ENCODE measurements around the gene SH3RF3. TPM values are rescaled to one million over a fixed set of nuclear protein-coding genes. Genes with fewer than 3 reads are reported as not detected.

Gene SH3RF3
- total RNA-seq, 1 experiment from 2014 or later, result 1.0 TPM

- no peak for TF ChIP-seq PRRX2 (CRISPR knock-in tag; IDR thresholded peaks at IDR 0.05)
- TF ChIP-seq, protein P1, sequence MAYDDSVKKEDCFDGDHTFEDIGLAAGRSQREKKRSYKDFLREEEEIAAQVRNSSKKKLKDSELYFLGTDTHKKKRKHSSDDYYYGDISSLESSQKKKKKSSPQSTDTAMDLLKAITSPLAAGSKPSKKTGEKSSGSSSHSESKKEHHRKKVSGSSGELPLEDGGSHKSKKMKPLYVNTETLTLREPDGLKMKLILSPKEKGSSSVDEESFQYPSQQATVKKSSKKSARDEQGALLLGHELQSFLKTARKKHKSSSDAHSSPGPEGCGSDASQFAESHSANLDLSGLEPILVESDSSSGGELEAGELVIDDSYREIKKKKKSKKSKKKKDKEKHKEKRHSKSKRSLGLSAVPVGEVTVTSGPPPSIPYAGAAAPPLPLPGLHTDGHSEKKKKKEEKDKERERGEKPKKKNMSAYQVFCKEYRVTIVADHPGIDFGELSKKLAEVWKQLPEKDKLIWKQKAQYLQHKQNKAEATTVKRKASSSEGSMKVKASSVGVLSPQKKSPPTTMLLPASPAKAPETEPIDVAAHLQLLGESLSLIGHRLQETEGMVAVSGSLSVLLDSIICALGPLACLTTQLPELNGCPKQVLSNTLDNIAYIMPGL (CRISPR knock-in tag; IDR thresholded peaks at IDR 0.05), result no peak
- no peak for TF ChIP-seq CBFB (CRISPR knock-in tag; IDR thresholded peaks at IDR 0.05; ENCODE audit: low read depth)
- TF ChIP-seq CREM (CRISPR knock-in tag; IDR thresholded peaks at IDR 0.05), result no peak
- TF ChIP-seq, protein P2, sequence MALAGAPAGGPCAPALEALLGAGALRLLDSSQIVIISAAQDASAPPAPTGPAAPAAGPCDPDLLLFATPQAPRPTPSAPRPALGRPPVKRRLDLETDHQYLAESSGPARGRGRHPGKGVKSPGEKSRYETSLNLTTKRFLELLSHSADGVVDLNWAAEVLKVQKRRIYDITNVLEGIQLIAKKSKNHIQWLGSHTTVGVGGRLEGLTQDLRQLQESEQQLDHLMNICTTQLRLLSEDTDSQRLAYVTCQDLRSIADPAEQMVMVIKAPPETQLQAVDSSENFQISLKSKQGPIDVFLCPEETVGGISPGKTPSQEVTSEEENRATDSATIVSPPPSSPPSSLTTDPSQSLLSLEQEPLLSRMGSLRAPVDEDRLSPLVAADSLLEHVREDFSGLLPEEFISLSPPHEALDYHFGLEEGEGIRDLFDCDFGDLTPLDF (CRISPR knock-in tag; IDR thresholded peaks at IDR 0.05), result no peak
- TF ChIP-seq TEAD4 (CRISPR knock-in tag; IDR thresholded peaks at IDR 0.05), result no peak
- no peak for TF ChIP-seq ESRRA (CRISPR knock-in tag; IDR thresholded peaks at IDR 0.05; ENCODE audit: borderline replicate concordance)
- TF ChIP-seq ZNF396 (CRISPR knock-in tag; IDR thresholded peaks at IDR 0.05; ENCODE audit: borderline replicate concordance), result no peak
- no peak for TF ChIP-seq ERG (CRISPR knock-in tag; IDR thresholded peaks at IDR 0.05)
- no peak for TF ChIP-seq ZNF671 (CRISPR knock-in tag; IDR thresholded peaks at IDR 0.05)
Observed at GRCh38 chr2:109478906-109479493, 350.0 kb downstream of the SH3RF3 start (continued).

DNA sequence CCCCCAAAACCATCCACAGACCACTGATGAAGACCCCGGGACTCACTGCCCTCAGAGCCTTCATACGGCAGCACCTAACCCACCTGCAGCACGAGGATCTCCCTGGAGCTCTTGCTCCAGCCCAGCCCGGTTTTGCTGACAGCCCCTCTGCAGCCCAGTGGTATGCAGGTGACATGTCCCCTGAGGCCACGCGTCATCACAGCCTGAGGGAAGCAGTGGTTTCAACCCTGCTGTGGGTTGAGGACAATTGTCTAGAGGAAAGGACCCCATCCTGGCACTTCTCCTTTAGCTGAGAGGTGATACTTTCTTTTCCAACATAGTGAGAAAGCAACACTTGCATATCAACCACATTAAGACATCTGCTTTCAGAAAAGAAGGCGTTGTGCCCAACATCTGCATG lies 350.8 kb downstream of the SH3RF3 start:
- H3K4me1 Mint-ChIP-seq, result no peaks in the 10 kb centered on the region
- no peak overlapping the region for H3K27ac Mint-ChIP-seq
- POLR2A ChIA-PET, result no interaction called here
- CTCF ChIA-PET, result no interaction called here
- H3K4me3 Mint-ChIP-seq, result no peak overlapping the region
- no peaks in the 10 kb centered on the region for H3K27me3 Mint-ChIP-seq (ENCODE audit: low read depth)
- H3K36me3 Mint-ChIP-seq, result no peaks in the 10 kb centered on the region
- DNase-seq (ENCODE audit: low spot score) (no peak), ATAC-seq (no peak)
- no peaks in the 10 kb centered on the region for H3K9me3 Mint-ChIP-seq
- no peak for TF ChIP-seq FOXK1 (CRISPR knock-in tag; IDR thresholded peaks at IDR 0.05)
- TF ChIP-seq TP53 (CRISPR knock-in tag; IDR thresholded peaks at IDR 0.05), result no peak
- TF ChIP-seq, protein P3, sequence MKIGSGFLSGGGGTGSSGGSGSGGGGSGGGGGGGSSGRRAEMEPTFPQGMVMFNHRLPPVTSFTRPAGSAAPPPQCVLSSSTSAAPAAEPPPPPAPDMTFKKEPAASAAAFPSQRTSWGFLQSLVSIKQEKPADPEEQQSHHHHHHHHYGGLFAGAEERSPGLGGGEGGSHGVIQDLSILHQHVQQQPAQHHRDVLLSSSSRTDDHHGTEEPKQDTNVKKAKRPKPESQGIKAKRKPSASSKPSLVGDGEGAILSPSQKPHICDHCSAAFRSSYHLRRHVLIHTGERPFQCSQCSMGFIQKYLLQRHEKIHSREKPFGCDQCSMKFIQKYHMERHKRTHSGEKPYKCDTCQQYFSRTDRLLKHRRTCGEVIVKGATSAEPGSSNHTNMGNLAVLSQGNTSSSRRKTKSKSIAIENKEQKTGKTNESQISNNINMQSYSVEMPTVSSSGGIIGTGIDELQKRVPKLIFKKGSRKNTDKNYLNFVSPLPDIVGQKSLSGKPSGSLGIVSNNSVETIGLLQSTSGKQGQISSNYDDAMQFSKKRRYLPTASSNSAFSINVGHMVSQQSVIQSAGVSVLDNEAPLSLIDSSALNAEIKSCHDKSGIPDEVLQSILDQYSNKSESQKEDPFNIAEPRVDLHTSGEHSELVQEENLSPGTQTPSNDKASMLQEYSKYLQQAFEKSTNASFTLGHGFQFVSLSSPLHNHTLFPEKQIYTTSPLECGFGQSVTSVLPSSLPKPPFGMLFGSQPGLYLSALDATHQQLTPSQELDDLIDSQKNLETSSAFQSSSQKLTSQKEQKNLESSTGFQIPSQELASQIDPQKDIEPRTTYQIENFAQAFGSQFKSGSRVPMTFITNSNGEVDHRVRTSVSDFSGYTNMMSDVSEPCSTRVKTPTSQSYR (CRISPR knock-in tag; IDR thresholded peaks at IDR 0.05), result no peak
- TF ChIP-seq ZNF317 (CRISPR knock-in tag; IDR thresholded peaks at IDR 0.05; ENCODE audit: borderline replicate concordance, low read depth), result no peak
- TF ChIP-seq CREM (CRISPR knock-in tag; IDR thresholded peaks at IDR 0.05), result no peak
- TF ChIP-seq, protein P4, sequence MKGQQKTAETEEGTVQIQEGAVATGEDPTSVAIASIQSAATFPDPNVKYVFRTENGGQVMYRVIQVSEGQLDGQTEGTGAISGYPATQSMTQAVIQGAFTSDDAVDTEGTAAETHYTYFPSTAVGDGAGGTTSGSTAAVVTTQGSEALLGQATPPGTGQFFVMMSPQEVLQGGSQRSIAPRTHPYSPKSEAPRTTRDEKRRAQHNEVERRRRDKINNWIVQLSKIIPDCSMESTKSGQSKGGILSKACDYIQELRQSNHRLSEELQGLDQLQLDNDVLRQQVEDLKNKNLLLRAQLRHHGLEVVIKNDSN (CRISPR knock-in tag; IDR thresholded peaks at IDR 0.05), result no peak
- no peak for TF ChIP-seq ZNF671 (CRISPR knock-in tag; IDR thresholded peaks at IDR 0.05)
- no peak for TF ChIP-seq ERG (CRISPR knock-in tag; IDR thresholded peaks at IDR 0.05)
- TF ChIP-seq CBFB (CRISPR knock-in tag; IDR thresholded peaks at IDR 0.05; ENCODE audit: low read depth), result no peak
- TF ChIP-seq TEAD1 (CRISPR knock-in tag; IDR thresholded peaks at IDR 0.05), result no peak
- no peak for TF ChIP-seq ZNF532 (CRISPR knock-in tag; IDR thresholded peaks at IDR 0.05; ENCODE audit: borderline replicate concordance)
- TF ChIP-seq TCF7 (CRISPR knock-in tag; IDR thresholded peaks at IDR 0.05; ENCODE audit: low read depth), result no peak
- no peak for TF ChIP-seq NR1H2 (CRISPR knock-in tag; IDR thresholded peaks at IDR 0.05)
- no peak for TF ChIP-seq IRF2 (CRISPR knock-in tag; IDR thresholded peaks at IDR 0.05; ENCODE audit: borderline replicate concordance, low read depth)
- no peak for TF ChIP-seq ZNF423 (CRISPR knock-in tag; IDR thresholded peaks at IDR 0.05)

All from WTC11 (cell line).